Measurements from ENCODE around the gene CUL2. TPM values are rescaled to one million over a fixed set of nuclear protein-coding genes. Genes with fewer than 3 reads are reported as not detected.
"Not testable (repeated sequence)": the region's sequence is repeated elsewhere in the genome, so short reads cannot be mapped to it uniquely, and the experiment has no call there.

The CUL2 gene
- total RNA-seq, 6 experiments from 2014 or later, result 13.2 to 20.4 (median 15.9) TPM

GRCh38 chr10:35056686-35057085 is 33.5 kb downstream of the CUL2 start:
- WGBS (ENCODE audit: insufficient coverage, low coverage, low lambda C conversion rate, missing lambda C conversion rate), result 67% methylated on average over 5 of the region's 5 CpGs
- H3K4me3 ChIP-seq, result no peak overlapping the region
- TF ChIP-seq POLR2A (IDR thresholded peaks at IDR 0.05), result no peak
- TF ChIP-seq, protein P1, sequence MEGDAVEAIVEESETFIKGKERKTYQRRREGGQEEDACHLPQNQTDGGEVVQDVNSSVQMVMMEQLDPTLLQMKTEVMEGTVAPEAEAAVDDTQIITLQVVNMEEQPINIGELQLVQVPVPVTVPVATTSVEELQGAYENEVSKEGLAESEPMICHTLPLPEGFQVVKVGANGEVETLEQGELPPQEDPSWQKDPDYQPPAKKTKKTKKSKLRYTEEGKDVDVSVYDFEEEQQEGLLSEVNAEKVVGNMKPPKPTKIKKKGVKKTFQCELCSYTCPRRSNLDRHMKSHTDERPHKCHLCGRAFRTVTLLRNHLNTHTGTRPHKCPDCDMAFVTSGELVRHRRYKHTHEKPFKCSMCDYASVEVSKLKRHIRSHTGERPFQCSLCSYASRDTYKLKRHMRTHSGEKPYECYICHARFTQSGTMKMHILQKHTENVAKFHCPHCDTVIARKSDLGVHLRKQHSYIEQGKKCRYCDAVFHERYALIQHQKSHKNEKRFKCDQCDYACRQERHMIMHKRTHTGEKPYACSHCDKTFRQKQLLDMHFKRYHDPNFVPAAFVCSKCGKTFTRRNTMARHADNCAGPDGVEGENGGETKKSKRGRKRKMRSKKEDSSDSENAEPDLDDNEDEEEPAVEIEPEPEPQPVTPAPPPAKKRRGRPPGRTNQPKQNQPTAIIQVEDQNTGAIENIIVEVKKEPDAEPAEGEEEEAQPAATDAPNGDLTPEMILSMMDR (IDR thresholded peaks at IDR 0.05), result no peak
- intact Hi-C loops (cut with DNase I), result no loop called here
- H3K9me3 ChIP-seq, result no peaks in the 10 kb centered on the region
- peak; percentile 20 to 67 (median 42) for ATAC-seq
- H3K4me1 ChIP-seq, result no peaks in the 10 kb centered on the region
- peaks cover 0 to 47% (median 8%) of the 10 kb centered on the region in 4 donors for H3K36me3 ChIP-seq
- no peak overlapping the region for H3K27ac ChIP-seq
- no peaks in the 10 kb centered on the region for H3K27me3 ChIP-seq
- DNase-seq, result no peak

DNA sequence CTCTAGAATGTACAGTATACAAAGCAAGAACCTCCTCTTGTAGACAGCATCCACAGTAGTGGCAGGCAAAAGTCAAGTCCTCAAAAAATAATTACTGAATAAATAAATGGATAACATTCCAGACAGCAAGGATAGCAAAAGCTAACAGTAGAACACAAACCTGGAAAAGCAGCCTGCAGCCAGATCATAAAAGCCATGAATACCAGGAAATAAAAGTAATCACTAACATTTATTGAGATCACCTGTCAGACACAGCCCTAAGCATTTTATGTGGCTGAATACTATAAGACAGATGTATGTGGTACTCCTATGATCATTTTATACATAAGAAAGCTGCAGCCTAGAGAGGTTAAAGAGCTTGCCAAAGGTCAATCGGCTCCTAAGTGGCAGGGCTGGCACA is 34.0 kb downstream of the CUL2 start:
- TF ChIP-seq, protein P1 (IDR thresholded peaks at IDR 0.05), result no peak
- TF ChIP-seq POLR2A (IDR thresholded peaks at IDR 0.05), result no peak
- Histone ChIP-seq H3K4me3 (no peak overlapping the region), H3K27ac (no peak overlapping the region), H3K9me3 (no peaks in the 10 kb centered on the region), H3K27me3 (no peaks in the 10 kb centered on the region), H3K36me3 (peaks cover 0 to 46% (median 8%) of the 10 kb centered on the region in 4 donors), H3K4me1 (no peaks in the 10 kb centered on the region)
- intact Hi-C loops (cut with DNase I), result no loop called here
- 63% methylated on average over 1 of the region's 1 CpG for WGBS (ENCODE audit: insufficient coverage, low coverage, low lambda C conversion rate, missing lambda C conversion rate)
- DNase-seq (no peak), ATAC-seq (no peak)

- intact Hi-C loops (cut with DNase I), result no loop called here
- no peaks in the 10 kb centered on the region for H3K9me3 ChIP-seq
- H3K36me3 ChIP-seq, result peaks cover 0 to 28% (median 5%) of the 10 kb centered on the region in 4 donors
- DNase-seq (no peak), ATAC-seq (no peak)
- no peaks in the 10 kb centered on the region for H3K27me3 ChIP-seq
- TF ChIP-seq, protein P1 (IDR thresholded peaks at IDR 0.05), result no peak
- TF ChIP-seq POLR2A (IDR thresholded peaks at IDR 0.05), result no peak
- H3K27ac ChIP-seq, result no peak overlapping the region
- no peaks in the 10 kb centered on the region for H3K4me1 ChIP-seq
- H3K4me3 ChIP-seq, result no peak overlapping the region
Measured at GRCh38 chr10:35050568-35050967, 39.6 kb downstream of the CUL2 start.

DNA sequence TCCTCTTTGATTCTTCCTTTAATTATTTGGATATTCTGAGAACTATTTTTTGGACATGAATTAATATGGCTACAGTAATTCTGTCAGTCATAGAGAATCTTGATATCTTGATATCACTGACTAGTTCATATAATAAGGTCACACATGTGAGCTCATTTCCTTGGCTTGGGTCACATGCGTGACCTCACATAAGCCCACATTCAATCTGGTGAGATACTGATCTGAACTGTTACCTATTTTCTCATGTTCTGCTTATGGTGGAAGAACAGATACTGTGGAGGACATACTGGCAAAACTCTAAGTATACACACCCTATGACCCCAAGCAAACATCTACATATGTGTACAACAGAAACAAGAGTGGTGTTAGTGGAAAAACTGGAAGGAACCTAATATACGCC is 44.1 kb downstream of the CUL2 start:
- WGBS (ENCODE audit: insufficient coverage, low coverage, low lambda C conversion rate, missing lambda C conversion rate), result 63% methylated on average over 2 of the region's 2 CpGs
- no peak overlapping the region for H3K4me3 ChIP-seq
- no peak overlapping the region for H3K27ac ChIP-seq
- DNase-seq (no peak), ATAC-seq (no peak)
- H3K4me1 ChIP-seq, result peaks cover 0 to 10% (median 0%) of the 10 kb centered on the region in 4 donors
- H3K36me3 ChIP-seq, result peaks cover 0 to 9% (median 5%) of the 10 kb centered on the region in 4 donors
- H3K27me3 ChIP-seq, result no peaks in the 10 kb centered on the region
- no peak for TF ChIP-seq POLR2A (IDR thresholded peaks at IDR 0.05)
- TF ChIP-seq, protein P1 (IDR thresholded peaks at IDR 0.05), result no peak
- H3K9me3 ChIP-seq, result no peaks in the 10 kb centered on the region
- intact Hi-C loops (cut with DNase I), result no loop called here

- H3K27me3 ChIP-seq; H3K27ac ChIP-seq; intact Hi-C loops (cut with DNase I); H3K36me3 ChIP-seq; H3K4me1 ChIP-seq; DNase-seq; ATAC-seq; H3K9me3 ChIP-seq; H3K4me3 ChIP-seq: not testable (repeated sequence)
- WGBS (ENCODE audit: insufficient coverage, low coverage, low lambda C conversion rate, missing lambda C conversion rate), result 93% methylated on average over 6 of the region's 6 CpGs
Measured at GRCh38 chr10:35045275-35045674, 44.9 kb downstream of the CUL2 start.

Measured in right lobe of liver (tissue), 6 donors.